NCI-H146 treated with DMSO at 0.1 percent for 48 hours (cell line): ENCODE data around the gene CDK14.
A peak's percentile ranks its signal among the peaks of the same experiment; 100 is the strongest.

Source experiments
- DNase-seq: peaks from one replicate; lab custom pipeline; 2025; ENCODE audit not compliant: unreplicated experiment; lab: John Stamatoyannopoulos, UW

CDK14 gene

GRCh38 chr7:90939666-90940065 is 343.5 kb downstream of the CDK14 start:
- DNase-seq, result no peak

GRCh38 chr7:90944021-90944420 is 347.9 kb downstream of the CDK14 start:
- no peak for DNase-seq

GRCh38 chr7:90945104-90945787 is 349.1 kb downstream of the CDK14 start:
- DNase-seq, result no peak

GRCh38 chr7:90946730-90947501 is 350.8 kb downstream of the CDK14 start:
- no peak for DNase-seq

GRCh38 chr7:90948085-90948484 is 352.0 kb downstream of the CDK14 start:
- no peak for DNase-seq

- no peak for DNase-seq
Observed at GRCh38 chr7:90951229-90951628, 355.1 kb downstream of the CDK14 start.

- DNase-seq, result peak; percentile 79
Observed at GRCh38 chr7:90951986-90952954, 356.1 kb downstream of the CDK14 start.

GRCh38 chr7:90955641-90956207 is 359.6 kb downstream of the CDK14 start:
- peak; percentile 95 for DNase-seq

GRCh38 chr7:90957883-90958282 is 361.8 kb downstream of the CDK14 start:
- DNase-seq, result no peak

- no peak for DNase-seq
Observed at GRCh38 chr7:90958647-90959046, 362.5 kb downstream of the CDK14 start.

GRCh38 chr7:90961037-90961725 is 365.1 kb downstream of the CDK14 start:
- DNase-seq, result no peak

- no peak for DNase-seq
Observed at GRCh38 chr7:90965211-90965610, 369.1 kb downstream of the CDK14 start.

- DNase-seq, result peak; percentile 76
Observed at GRCh38 chr7:90966346-90966745, 370.2 kb downstream of the CDK14 start.

- no peak for DNase-seq
Observed at GRCh38 chr7:90968871-90969270, 372.8 kb downstream of the CDK14 start.

- no peak for DNase-seq
Observed at GRCh38 chr7:90972906-90973550, 376.9 kb downstream of the CDK14 start.

GRCh38 chr7:90977056-90977455 is 380.9 kb downstream of the CDK14 start:
- DNase-seq, result no peak

- DNase-seq, result no peak
Observed at GRCh38 chr7:90980545-90980944, 384.4 kb downstream of the CDK14 start.

GRCh38 chr7:90982228-90982627 is 386.1 kb downstream of the CDK14 start:
- DNase-seq, result no peak

GRCh38 chr7:90984692-90985091 is 388.6 kb downstream of the CDK14 start:
- no peak for DNase-seq

GRCh38 chr7:90988516-90988915 is 392.4 kb downstream of the CDK14 start:
- peak; percentile 81 for DNase-seq
